Smooth muscle cell (in vitro differentiated cells): ENCODE measurements around the gene PELI2. TPM values are rescaled to one million over a fixed set of nuclear protein-coding genes. Genes with fewer than 3 reads are reported as not detected.
A peak's percentile ranks its signal among the peaks of the same experiment; 100 is the strongest.

ENCODE experiments used
- DNase-seq: peaks from one replicate; lab custom pipeline; 2025; ENCODE audit not compliant: unreplicated experiment; lab: John Stamatoyannopoulos, UW
- H2AFZ ChIP-seq: fragments of 200-600 bp; sonication (generic); 2 replicates; pipeline ENCODE4 v1.6.0; 2016; ENCODE audit warnings: antibody characterized with exemption, low read depth, mild to moderate bottlenecking
- H3F3A ChIP-seq: fragments of 200-600 bp; sonication (generic); 2 replicates; pipeline ENCODE4 v1.6.0; 2017; ENCODE audit warnings: antibody characterized with exemption, low read depth
- H3K27ac ChIP-seq: fragments of 200-600 bp; sonication (generic); 2 replicates; pipeline ENCODE4 v1.5.1; 2016; ENCODE audit warnings: low read depth, mild to moderate bottlenecking
- H3K27me3 ChIP-seq: fragments of 200-600 bp; sonication (generic); 2 replicates; pipeline ENCODE4 v1.6.1; 2016; ENCODE audit warnings: low read depth, mild to moderate bottlenecking
- H3K36me3 ChIP-seq: fragments of 200-600 bp; sonication (generic); 2 replicates; pipeline ENCODE4 v1.5.1; 2016; ENCODE audit warnings: low read depth
- H3K4me1 ChIP-seq: fragments of 200-600 bp; sonication (generic); 2 replicates; pipeline ENCODE4 v1.5.1; 2016; ENCODE audit warnings: low read depth
- H3K4me2 ChIP-seq: fragments of 200-600 bp; sonication (generic); 2 replicates; pipeline ENCODE4 v1.6.0; 2016; ENCODE audit warnings: mild to moderate bottlenecking
- H3K4me3 ChIP-seq: fragments of 200-600 bp; sonication (generic); 2 replicates; pipeline ENCODE4 v1.5.1; 2016; ENCODE audit warnings: mild to moderate bottlenecking
- H3K79me2 ChIP-seq: fragments of 200-600 bp; sonication (generic); 2 replicates; pipeline ENCODE4 v1.6.0; 2016; ENCODE audit warnings: low read depth, mild to moderate bottlenecking
- H3K9ac ChIP-seq: fragments of 200-600 bp; sonication (generic); 2 replicates; pipeline ENCODE4 v1.6.0; 2016; ENCODE audit warnings: low read depth
- H3K9me3 ChIP-seq: fragments of 200-600 bp; sonication (generic); replicated peaks from 2 replicates; pipeline ENCODE4 v1.5.1; 2016; ENCODE audit warnings: low read depth
- H4K20me1 ChIP-seq: fragments of 200-600 bp; sonication (generic); 2 replicates; pipeline ENCODE4 v1.6.0; 2016; ENCODE audit warnings: low read depth
- WGBS: methylation state at CpG from one replicate; pipeline ENCODE4 v1.1.7; 2016; ENCODE audit warnings: low lambda C conversion rate; 5-methylcytosine and 5-hydroxymethylcytosine counted together
- polyA plus RNA-seq: library from polyadenylated mRNA; unstranded; fragments of >200 nt; fragmentation: Nextera tagmentation; extraction: Ambion mirVana; gene quantifications from 2 replicates; pipeline ENCODE4 v1.2.1, GENCODE V29; 2016
- total RNA-seq: library from RNA; depleted of rRNA; stranded (reverse); fragments of >200 nt; gene quantifications from 2 replicates; pipeline ENCODE4 v1.2.3, GENCODE V29; 2014
- TF ChIP-seq, protein P1 (sequence below): fragments of 200-600 bp; sonication (generic); IDR thresholded peaks from 2 replicates; pipeline ENCODE4 v1.5.1; 2017; ENCODE audit warnings: borderline replicate concordance, mild to moderate bottlenecking, antibody characterized with exemption; ENCODE audit not compliant: insufficient read depth, poor library complexity, severe bottlenecking

PELI2 gene
- total and polyA plus RNA-seq, 2 experiments from 2014 or later = 4.6 to 9.1 TPM

DNA sequence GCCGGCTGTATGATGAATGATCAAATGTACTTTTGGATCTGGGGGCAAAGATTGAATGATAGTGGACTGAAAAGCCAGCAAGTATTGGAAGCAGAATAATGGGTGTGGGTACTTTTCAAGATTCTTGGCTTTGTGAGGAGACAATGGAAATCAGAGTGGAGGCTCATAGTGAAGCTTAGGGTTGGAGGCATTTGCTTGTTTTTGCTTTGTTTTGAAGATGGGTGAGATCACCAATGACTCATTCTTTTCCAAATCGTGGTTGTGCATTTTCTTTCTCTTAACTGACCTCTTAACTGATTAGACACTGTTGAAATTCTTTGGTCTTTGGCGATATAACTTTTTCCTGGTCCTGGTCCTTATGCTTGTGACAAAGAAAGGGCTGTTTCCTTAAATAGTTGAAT lies 54.4 kb downstream of the PELI2 start:
- Histone ChIP-seq H3K4me2 (peak overlapping the region; percentile 71), H3K4me1 (peaks cover 16% of the 10 kb centered on the region), H3K9me3 (no peaks in the 10 kb centered on the region), H3K27ac (peak overlapping the region; percentile 89), H4K20me1 (no peaks in the 10 kb centered on the region), H3F3A (no peaks in the 10 kb centered on the region), H3K36me3 (no peaks in the 10 kb centered on the region), H3K79me2 (peaks cover 13% of the 10 kb centered on the region), H2AFZ (peak overlapping the region; percentile 4), H3K27me3 (no peaks in the 10 kb centered on the region), H3K9ac (peak overlapping the region; percentile 58), H3K4me3 (no peak overlapping the region)
- WGBS = 23% methylated on average over 3 of the region's 3 CpGs
- TF ChIP-seq, protein P1, sequence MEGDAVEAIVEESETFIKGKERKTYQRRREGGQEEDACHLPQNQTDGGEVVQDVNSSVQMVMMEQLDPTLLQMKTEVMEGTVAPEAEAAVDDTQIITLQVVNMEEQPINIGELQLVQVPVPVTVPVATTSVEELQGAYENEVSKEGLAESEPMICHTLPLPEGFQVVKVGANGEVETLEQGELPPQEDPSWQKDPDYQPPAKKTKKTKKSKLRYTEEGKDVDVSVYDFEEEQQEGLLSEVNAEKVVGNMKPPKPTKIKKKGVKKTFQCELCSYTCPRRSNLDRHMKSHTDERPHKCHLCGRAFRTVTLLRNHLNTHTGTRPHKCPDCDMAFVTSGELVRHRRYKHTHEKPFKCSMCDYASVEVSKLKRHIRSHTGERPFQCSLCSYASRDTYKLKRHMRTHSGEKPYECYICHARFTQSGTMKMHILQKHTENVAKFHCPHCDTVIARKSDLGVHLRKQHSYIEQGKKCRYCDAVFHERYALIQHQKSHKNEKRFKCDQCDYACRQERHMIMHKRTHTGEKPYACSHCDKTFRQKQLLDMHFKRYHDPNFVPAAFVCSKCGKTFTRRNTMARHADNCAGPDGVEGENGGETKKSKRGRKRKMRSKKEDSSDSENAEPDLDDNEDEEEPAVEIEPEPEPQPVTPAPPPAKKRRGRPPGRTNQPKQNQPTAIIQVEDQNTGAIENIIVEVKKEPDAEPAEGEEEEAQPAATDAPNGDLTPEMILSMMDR = no peak
- DNase-seq = no peak

DNA sequence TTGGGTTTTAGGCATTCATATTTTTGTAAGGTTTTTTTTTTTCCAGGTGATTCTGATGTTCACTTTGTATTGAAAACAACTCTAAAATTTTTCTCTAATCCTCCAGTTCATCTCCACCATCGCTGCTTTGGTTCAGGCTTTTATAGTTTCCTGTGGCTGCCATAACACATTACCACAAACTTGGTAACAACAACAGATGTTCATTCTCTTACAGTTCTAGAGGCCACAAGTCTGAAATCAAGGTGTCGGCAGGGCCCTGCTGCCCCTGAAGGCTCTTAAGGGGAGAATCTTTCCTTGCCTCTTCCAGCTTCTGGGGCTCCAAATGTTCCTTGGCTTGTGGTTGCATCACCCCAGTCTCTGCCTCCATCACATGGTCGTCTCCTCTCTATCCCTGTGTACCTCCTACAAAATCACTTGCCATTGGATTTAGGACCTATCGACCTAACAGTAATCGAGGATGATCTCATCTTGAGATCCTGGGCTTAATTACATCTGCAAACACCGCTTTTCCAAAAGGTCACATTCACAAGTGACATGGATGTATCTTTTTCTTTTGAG lies 55.2 kb downstream of the PELI2 start:
- DNase-seq = no peak
- Histone ChIP-seq H3K4me3 (no peak overlapping the region), H3K9me3 (no peaks in the 10 kb centered on the region), H3K4me2 (peak overlapping the region; percentile 71), H2AFZ (no peak overlapping the region), H3K4me1 (peaks cover 16% of the 10 kb centered on the region), H4K20me1 (no peaks in the 10 kb centered on the region), H3K27me3 (no peaks in the 10 kb centered on the region), H3K79me2 (peaks cover 8% of the 10 kb centered on the region), H3K9ac (peak overlapping the region; percentile 52), H3F3A (no peaks in the 10 kb centered on the region), H3K36me3 (no peaks in the 10 kb centered on the region), H3K27ac (peak overlapping the region; percentile 89)
- TF ChIP-seq, protein P1 = no peak
- WGBS = 79% methylated on average over 6 of the region's 6 CpGs

DNA sequence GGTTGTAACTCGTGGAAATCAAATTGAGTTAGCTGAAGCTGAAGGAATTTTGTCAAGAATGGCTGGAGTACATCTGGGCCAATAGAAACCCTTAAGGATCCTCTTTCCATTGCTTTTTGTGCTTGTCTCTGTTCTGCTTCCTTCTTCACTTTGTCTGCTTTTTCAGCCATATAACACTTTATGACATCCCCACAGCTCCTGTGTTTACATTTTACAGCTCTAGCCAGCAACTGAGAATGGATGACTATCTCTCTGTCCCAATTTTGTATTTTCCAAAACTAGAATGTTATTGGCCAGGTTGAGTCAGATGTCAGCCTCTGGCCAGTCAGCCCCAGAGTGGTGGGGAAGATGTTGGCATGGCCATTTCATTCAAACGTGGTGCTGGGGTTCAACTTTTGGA lies 57.6 kb downstream of the PELI2 start:
- peaks cover 16% of the 10 kb centered on the region for H3K4me1 ChIP-seq
- no peaks in the 10 kb centered on the region for H3K9me3 ChIP-seq
- H3K4me3 ChIP-seq = no peak overlapping the region
- peak overlapping the region; percentile 16 for H3K27ac ChIP-seq
- no peak overlapping the region for H3K4me2 ChIP-seq
- no peaks in the 10 kb centered on the region for H3K27me3 ChIP-seq
- no peaks in the 10 kb centered on the region for H3F3A ChIP-seq
- 70% methylated on average over 2 of the region's 2 CpGs for WGBS
- DNase-seq = no peak
- H3K9ac ChIP-seq = no peak overlapping the region
- H2AFZ ChIP-seq = no peak overlapping the region
- H3K36me3 ChIP-seq = no peaks in the 10 kb centered on the region
- H4K20me1 ChIP-seq = no peaks in the 10 kb centered on the region
- peaks cover 8% of the 10 kb centered on the region for H3K79me2 ChIP-seq
- TF ChIP-seq, protein P1 = no peak

DNA sequence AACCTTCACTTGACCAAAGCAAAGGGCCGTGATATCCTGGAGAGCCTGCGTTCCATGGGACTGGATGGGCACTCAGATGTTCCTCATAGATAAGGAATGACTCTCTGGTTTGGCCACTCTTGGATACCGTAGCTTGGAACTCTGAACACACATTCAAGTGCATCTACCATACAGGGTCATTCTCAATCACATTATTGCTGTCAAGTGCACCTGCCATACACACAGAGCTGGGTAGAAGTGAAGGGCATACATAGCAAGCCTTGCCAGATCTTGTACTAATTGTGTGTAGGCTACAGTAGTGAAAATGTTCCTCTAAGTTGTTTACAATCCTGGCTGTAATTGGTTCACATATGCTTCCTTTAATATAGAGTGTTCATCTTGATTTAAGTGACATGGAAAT lies 58.3 kb downstream of the PELI2 start:
- Histone ChIP-seq H3K4me2 (no peak overlapping the region), H4K20me1 (no peaks in the 10 kb centered on the region), H3K4me1 (peaks cover 16% of the 10 kb centered on the region), H2AFZ (no peak overlapping the region), H3K4me3 (no peak overlapping the region), H3K79me2 (peaks cover 8% of the 10 kb centered on the region), H3K9ac (no peak overlapping the region), H3K27me3 (no peaks in the 10 kb centered on the region), H3K27ac (no peak overlapping the region), H3F3A (no peaks in the 10 kb centered on the region), H3K9me3 (no peaks in the 10 kb centered on the region), H3K36me3 (no peaks in the 10 kb centered on the region)
- DNase-seq = no peak
- 92% methylated on average over 3 of the region's 3 CpGs for WGBS
- TF ChIP-seq, protein P1 = no peak
